Activated CD8-positive, alpha-beta T cell treated with anti-CD3 and anti-CD28 coated beads for 36 hours (primary cell): Measurements from ENCODE around the gene C1QC. TPM values are rescaled to one million over a fixed set of nuclear protein-coding genes. Genes with fewer than 3 reads are reported as not detected.

ENCODE experiments used
- ATAC-seq: fragments of 200-7000 bp; cut with Tn5 transposase; one replicate; pipeline ENCODE4 v1.10.0; 2021; ENCODE audit warnings: mild to moderate bottlenecking, moderate library complexity
- CTCF ChIA-PET: fragments of 350-600 bp; sonication (Branson Sonifier 250); formaldehyde crosslinking; loops from one replicate; lab custom pipeline; 2021; ENCODE audit warnings: antibody characterized with exemption; lab: Charles Lee
- POLR2A ChIA-PET: fragments of 350-600 bp; sonication (Branson Sonifier 250); formaldehyde crosslinking; loops from one replicate; lab custom pipeline; 2021; ENCODE audit warnings: antibody characterized with exemption; lab: Charles Lee
- DNase-seq: peaks from one replicate; pipeline ENCODE4 v3.0.0-alpha.2; 2020
- H3K27ac Mint-ChIP-seq: one replicate; pipeline ENCODE4 v1.8.0; 2021; ENCODE audit warnings: mild to moderate bottlenecking, mixed read lengths
- H3K27me3 Mint-ChIP-seq: one replicate; pipeline ENCODE4 v1.8.0; 2021; ENCODE audit warnings: mixed read lengths
- H3K36me3 Mint-ChIP-seq: one replicate; pipeline ENCODE4 v1.8.0; 2021; ENCODE audit warnings: low read depth, mixed read lengths
- H3K4me1 Mint-ChIP-seq: one replicate; pipeline ENCODE4 v1.8.0; 2021; ENCODE audit warnings: low read depth, mixed read lengths
- H3K4me3 Mint-ChIP-seq: one replicate; pipeline ENCODE4 v1.8.0; 2021; ENCODE audit warnings: mild to moderate bottlenecking, moderate library complexity, mixed read lengths
- H3K9me3 Mint-ChIP-seq: one replicate; pipeline ENCODE4 v1.8.0; 2021; ENCODE audit warnings: mixed read lengths
- CTCF ChIP-seq: fragments of 200-600 bp; IDR thresholded peaks from one replicate; pipeline ENCODE4 v1.8.0; 2022; ENCODE audit warnings: antibody characterized with exemption, mild to moderate bottlenecking
- intact Hi-C: fragments of 100-400 bp; cut with micrococcal nuclease; formaldehyde crosslinking; loops from one replicate; pipeline ENCODE4 v1.10.0; 2022
- total RNA-seq, 2 experiments: library from RNA; stranded (reverse); gene quantifications; one replicate each; pipeline ENCODE4 v1.2.3, GENCODE V29; 2021

Gene C1QC
- total RNA-seq, 2 experiments from 2014 or later, result not detected

DNA sequence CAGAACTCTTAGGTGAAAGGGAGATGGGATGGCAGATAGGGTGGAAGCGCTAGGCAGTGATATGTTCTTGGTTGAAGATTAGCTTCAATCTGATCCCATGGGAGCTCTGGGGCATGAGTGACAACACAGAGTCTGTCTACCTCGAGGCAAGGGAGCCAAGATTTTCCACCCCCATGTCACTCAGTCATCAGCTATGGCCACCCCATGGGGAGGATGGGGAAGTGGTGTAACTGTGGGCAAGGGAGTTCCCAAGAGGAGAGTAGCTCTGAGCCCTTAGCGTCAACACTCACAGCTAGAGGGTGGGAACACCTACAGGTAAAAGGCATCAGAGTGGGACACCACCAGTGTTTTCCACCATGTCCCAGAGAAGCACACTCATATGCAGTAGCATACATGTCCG is 37.3 kb upstream of the C1QC start:
- no peak for TF ChIP-seq CTCF
- Mint-ChIP-seq H3K36me3 (no peaks in the 10 kb centered on the region), H3K4me1 (no peaks in the 10 kb centered on the region), H3K27me3 (peaks cover 25% of the 10 kb centered on the region), H3K4me3 (no peak overlapping the region), H3K27ac (no peak overlapping the region), H3K9me3 (no peaks in the 10 kb centered on the region)
- intact Hi-C loops, result no loop called here
- CTCF ChIA-PET, result no interaction called here
- DNase-seq (no peak), ATAC-seq (no peak)
- POLR2A ChIA-PET, result no interaction called here

GRCh38 chr1:22607154-22607553 is 36.3 kb upstream of the C1QC start:
- H3K27me3 Mint-ChIP-seq, result peaks cover 26% of the 10 kb centered on the region
- no peak for TF ChIP-seq CTCF
- H3K9me3 Mint-ChIP-seq, result no peaks in the 10 kb centered on the region
- H3K27ac Mint-ChIP-seq, result no peak overlapping the region
- ATAC-seq (no peak), DNase-seq (no peak)
- intact Hi-C loops, result no loop called here
- H3K4me1 Mint-ChIP-seq, result no peaks in the 10 kb centered on the region
- no peaks in the 10 kb centered on the region for H3K36me3 Mint-ChIP-seq
- POLR2A ChIA-PET, result no interaction called here
- H3K4me3 Mint-ChIP-seq, result no peak overlapping the region
- CTCF ChIA-PET, result no interaction called here

DNA sequence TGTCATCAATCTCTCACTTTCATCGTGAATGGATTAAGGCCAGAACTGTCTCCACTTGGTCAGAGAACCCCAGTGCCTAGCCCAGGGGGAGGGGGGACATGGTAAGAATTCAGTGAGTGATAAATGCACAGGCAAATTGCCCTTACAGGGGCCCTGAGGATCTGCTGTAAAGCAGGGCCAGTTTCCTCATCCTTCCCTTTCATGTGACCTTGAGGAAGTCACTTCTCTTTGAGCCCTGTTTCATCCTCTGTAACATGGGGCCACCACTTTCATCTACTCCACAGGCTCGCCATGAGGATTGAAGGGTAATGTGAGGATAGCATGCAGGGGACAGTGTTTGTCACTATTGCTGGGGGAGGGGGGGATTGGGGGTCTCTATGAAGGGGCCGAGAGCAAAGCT is 35.1 kb upstream of the C1QC start:
- no peak for TF ChIP-seq CTCF
- no peak for ATAC-seq
- no peaks in the 10 kb centered on the region for H3K9me3 Mint-ChIP-seq
- CTCF ChIA-PET, result no interaction called here
- POLR2A ChIA-PET, result no interaction called here
- peaks cover 29% of the 10 kb centered on the region for H3K27me3 Mint-ChIP-seq
- no peak for DNase-seq
- H3K27ac Mint-ChIP-seq, result no peak overlapping the region
- H3K4me3 Mint-ChIP-seq, result no peak overlapping the region
- intact Hi-C loops, result no loop called here
- no peaks in the 10 kb centered on the region for H3K4me1 Mint-ChIP-seq
- no peaks in the 10 kb centered on the region for H3K36me3 Mint-ChIP-seq

DNA sequence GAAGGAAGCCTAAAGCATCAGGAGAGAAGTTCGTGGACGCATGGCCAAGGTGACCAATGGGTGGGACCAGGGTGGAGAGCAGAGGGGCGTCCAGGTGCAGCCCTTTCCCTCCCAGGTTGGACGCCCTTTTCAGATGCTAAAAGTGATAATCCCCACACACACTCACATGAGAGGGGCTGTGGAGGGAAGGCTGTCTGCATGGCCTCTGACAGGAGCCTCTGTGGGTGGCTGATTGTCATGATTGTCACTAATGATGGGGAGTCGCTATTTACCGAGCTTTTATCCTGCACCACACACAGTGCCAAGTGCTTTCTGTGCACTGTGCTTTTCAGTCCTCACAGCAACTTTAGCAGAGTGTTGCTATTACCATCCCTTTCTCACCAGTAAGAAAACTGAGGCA is 34.1 kb upstream of the C1QC start:
- no peaks in the 10 kb centered on the region for H3K4me1 Mint-ChIP-seq
- no peak overlapping the region for H3K27ac Mint-ChIP-seq
- H3K9me3 Mint-ChIP-seq, result no peaks in the 10 kb centered on the region
- intact Hi-C loops, result no loop called here
- ChIA-PET POLR2A (no interaction called here), CTCF (no interaction called here)
- TF ChIP-seq CTCF, result no peak
- H3K27me3 Mint-ChIP-seq, result peaks cover 25% of the 10 kb centered on the region
- ATAC-seq, result no peak
- no peak overlapping the region for H3K4me3 Mint-ChIP-seq
- H3K36me3 Mint-ChIP-seq, result no peaks in the 10 kb centered on the region
- no peak for DNase-seq

GRCh38 chr1:22611530-22611947 is 31.9 kb upstream of the C1QC start:
- Mint-ChIP-seq H3K4me1 (no peaks in the 10 kb centered on the region), H3K9me3 (no peaks in the 10 kb centered on the region), H3K4me3 (no peak overlapping the region), H3K27ac (no peak overlapping the region), H3K27me3 (peaks cover 16% of the 10 kb centered on the region), H3K36me3 (no peaks in the 10 kb centered on the region)
- peak; percentile 39 for ATAC-seq
- ChIA-PET CTCF (no interaction called here), POLR2A (no interaction called here)
- no peak for TF ChIP-seq CTCF
- intact Hi-C loops, result no loop called here
- peak; percentile 52 for DNase-seq
